Lung (tissue), 12 donors: ENCODE results near the gene TMEM256. TPM values are rescaled to one million over a fixed set of nuclear protein-coding genes. Genes with fewer than 3 reads are reported as not detected.

Experiments
- ATAC-seq: fragments of 200-7000 bp; cut with Tn5 transposase; one replicate; pipeline ENCODE4 v1.9.1; 2020; ENCODE audit warnings: moderate number of reproducible peaks; ENCODE audit not compliant: insufficient read depth, low FRiP score
- DNase-seq, 3 donors: peaks; one replicate each; pipeline ENCODE4 v3.0.0-alpha.2; 2013 to 2017
- H3K27ac ChIP-seq, 2 donors: one replicate each; pipeline ENCODE4 v1.5.1; 2013; ENCODE audit warnings: mild to moderate bottlenecking in 2 of 2, moderate library complexity in 2 of 2, control low read depth in 1 of 2, inconsistent platforms in 1 of 2, low read depth in 1 of 2, low read length in 1 of 2
- H3K27me3 ChIP-seq, 3 donors: one replicate each; pipeline ENCODE4 v1.5.1; 2013; ENCODE audit warnings: low read length in 2 of 3; ENCODE audit not compliant: control insufficient read depth in 3 of 3, insufficient read depth in 3 of 3
- H3K36me3 ChIP-seq, 4 donors: one replicate each; pipeline ENCODE4 v1.5.1; 2013; ENCODE audit warnings: low read length in 4 of 4, mild to moderate bottlenecking in 1 of 4, moderate library complexity in 1 of 4; ENCODE audit not compliant: control insufficient read depth in 4 of 4, insufficient read depth in 4 of 4
- H3K4me1 ChIP-seq, 5 donors: one replicate each; pipeline ENCODE4 v1.5.1; 2013; ENCODE audit warnings: low read length in 5 of 5, mild to moderate bottlenecking in 2 of 5, moderate library complexity in 1 of 5; ENCODE audit not compliant: control insufficient read depth in 5 of 5, insufficient read depth in 5 of 5
- H3K4me3 ChIP-seq: one replicate; pipeline ENCODE4 v1.5.1; 2013; ENCODE audit warnings: mild to moderate bottlenecking, control low read depth, moderate library complexity
- H3K9ac ChIP-seq, 2 donors: one replicate each; pipeline ENCODE4 v1.5.1; 2013; ENCODE audit warnings: low read length in 2 of 2, control low read depth in 1 of 2; ENCODE audit not compliant: insufficient read depth in 1 of 2
- H3K9me3 ChIP-seq, 4 donors: one replicate each; pipeline ENCODE4 v1.5.1; 2013; ENCODE audit warnings: low read length in 3 of 4, mild to moderate bottlenecking in 1 of 4, moderate library complexity in 1 of 4; ENCODE audit not compliant: control insufficient read depth in 4 of 4, insufficient read depth in 3 of 4
- CTCF ChIP-seq: IDR thresholded peaks from 2 replicates; pipeline ENCODE4 v1.5.1; 2012; ENCODE audit warnings: mild to moderate bottlenecking; ENCODE audit errors: control extremely low read depth, extremely low read depth
- WGBS, 2 donors: extraction: QIAGEN DNeasy Blood & Tissue Kit; methylation state at CpG; one replicate each; pipeline ENCODE4 v1.1.7; 2013; 5-methylcytosine and 5-hydroxymethylcytosine counted together
- polyA plus RNA-seq, 2 donors: library from polyadenylated mRNA; stranded (reverse); fragments of 200-250 nt; gene quantifications; one replicate each; pipeline ENCODE4 v1.2.1, GENCODE V29; 2013
- total RNA-seq, 2 donors: library from RNA; depleted of rRNA in 1 of 2; stranded (reverse); fragments of >200 nt in 1 of 2; gene quantifications; one replicate each; pipeline ENCODE4 v1.2.1, GENCODE V29; 2014 to 2021
- donor health status: control.
- donor health status: control.
- donor health status: Bipolar disorder and iron deficiency.
- donor health status: healthy.
- donor health status: DM: yes; HTN: yes; CAD: no.

The TMEM256 gene
- total and polyA plus RNA-seq, 4 donors, result 70.2 to 247 (median 75.1) TPM

GRCh38 chr17:7393613-7394451, 10.1 kb downstream of the TMEM256 start:
- Histone ChIP-seq H3K4me1 (peaks cover 0 to 13% (median 3%) of the 10 kb centered on the region in 5 donors), H3K36me3 (peaks cover 0 to 25% (median 16%) of the 10 kb centered on the region in 4 donors), H3K4me3 (peak overlapping the region; percentile 79), H3K9me3 (peaks cover 0 to 4% (median 0%) of the 10 kb centered on the region in 4 donors), H3K27ac (peak overlapping the region; percentile 79 to 99), H3K27me3 (no peaks in the 10 kb centered on the region), H3K9ac (peak overlapping the region; percentile 49 to 61)
- TF ChIP-seq CTCF, result no peak
- WGBS, 2 donors, result 5% methylated on average over 45 to 48 of the region's 48 CpGs
- DNase-seq (peak in 2 of 3 donors; percentile 32 to 47), ATAC-seq (no peak)

GRCh38 chr17:7392696-7393612, 10.9 kb downstream of the TMEM256 start:
- Histone ChIP-seq H3K36me3 (peaks cover 0 to 31% (median 17%) of the 10 kb centered on the region in 4 donors), H3K9ac (no peak overlapping the region), H3K9me3 (peaks cover 0 to 4% (median 0%) of the 10 kb centered on the region in 4 donors), H3K27me3 (no peaks in the 10 kb centered on the region), H3K4me1 (peaks cover 0 to 13% (median 3%) of the 10 kb centered on the region in 5 donors), H3K4me3 (peak overlapping the region; percentile 79), H3K27ac (peak overlapping the region in 1 of 2 donors; percentile 21)
- WGBS, 2 donors, result 75 to 80% methylated on average over 39 to 42 of the region's 42 CpGs
- ATAC-seq, result no peak
- DNase-seq, result no peak
- no peak for TF ChIP-seq CTCF

GRCh38 chr17:7391307-7391706, 12.6 kb downstream of the TMEM256 start:
- Histone ChIP-seq H3K9ac (no peak overlapping the region), H3K4me1 (peaks cover 0 to 13% (median 3%) of the 10 kb centered on the region in 5 donors), H3K27me3 (no peaks in the 10 kb centered on the region), H3K27ac (peak overlapping the region in 1 of 2 donors; percentile 66), H3K4me3 (no peak overlapping the region), H3K36me3 (peaks cover 0 to 34% (median 19%) of the 10 kb centered on the region in 4 donors), H3K9me3 (peaks cover 0 to 4% (median 0%) of the 10 kb centered on the region in 4 donors)
- no peak for TF ChIP-seq CTCF
- no peak for ATAC-seq
- WGBS, 2 donors, result 24 to 36% methylated on average over 2 of the region's 2 CpGs
- no peak for DNase-seq
